HEK293 (cell line): ENCODE measurements around the gene PRRC2B.

ENCODE experiments used
- CTCF ChIP-seq: fragments of 450-650 bp; formaldehyde crosslinking; IDR thresholded peaks from 2 replicates; pipeline ENCODE4 v1.5.1; 2016; ENCODE audit warnings: missing biosample characterization, missing genetic modification characterization
- KLF16 ChIP-seq: fragments of 450-650 bp; formaldehyde crosslinking; IDR thresholded peaks from 2 replicates; pipeline ENCODE4 v1.5.1; 2017; ENCODE audit warnings: missing biosample characterization, missing genetic modification characterization
- TCF7L2 ChIP-seq: IDR thresholded peaks from 2 replicates; pipeline ENCODE4 v1.6.1; 2011; ENCODE audit warnings: low read depth, mild to moderate bottlenecking, inconsistent platforms, low read length, moderate library complexity, borderline replicate concordance
- ZEB2 ChIP-seq: fragments of 450-650 bp; formaldehyde crosslinking; IDR thresholded peaks from 2 replicates; pipeline ENCODE4 v1.5.1; 2016; ENCODE audit warnings: missing biosample characterization, missing genetic modification characterization
- ZNF16 ChIP-seq: fragments of 450-650 bp; formaldehyde crosslinking; IDR thresholded peaks from 2 replicates; pipeline ENCODE4 v1.5.1; 2016; ENCODE audit warnings: low read depth, missing biosample characterization, missing genetic modification characterization
- ZXDB ChIP-seq: fragments of 450-650 bp; formaldehyde crosslinking; IDR thresholded peaks from 2 replicates; pipeline ENCODE4 v1.5.1; 2016; ENCODE audit warnings: missing biosample characterization, missing genetic modification characterization

- TF ChIP-seq CTCF (tag by site-specific recombination) (no peak), ZNF16 (tag by site-specific recombination) (no peak), TCF7L2 (no peak), KLF16 (no peak), ZEB2 (tag by site-specific recombination) (no peak), ZXDB (tag by site-specific recombination) (no peak)
Observed at GRCh38 chr9:131494296-131494870, 100.5 kb downstream of the PRRC2B start.
